Naive thymus-derived CD8-positive, alpha-beta T cell (primary cell): ENCODE measurements around the gene SPNS3. TPM values are rescaled to one million over a fixed set of nuclear protein-coding genes. Genes with fewer than 3 reads are reported as not detected.
A peak's percentile ranks its signal among the peaks of the same experiment; 100 is the strongest.

ENCODE experiments used
- ATAC-seq, 2 donors: fragments of 150-1000 bp; cut with Tn5 transposase in 1 of 2; sonication (Bioruptor Pico), chemical (Tn5 transposase) in 1 of 2; 1 replicate in 1 of 2; 2 replicates in 1 of 2; pipeline ENCODE4 v1.10.0; 2021; ENCODE audit warnings: mild to moderate bottlenecking in 2 of 2, moderate library complexity in 2 of 2
- POLR2A ChIA-PET: fragments of 350-600 bp; sonication (Branson Sonifier 250); formaldehyde crosslinking; loops from one replicate; lab custom pipeline; 2021; ENCODE audit warnings: antibody characterized with exemption; lab: Charles Lee
- DNase-seq, 10 donors: peaks; one replicate each; pipeline versions ENCODE4 v3.0.0 to v3.0.0-alpha.2; 2020 to 2022
- H3K27ac Mint-ChIP-seq, 10 donors: one replicate each; pipeline ENCODE4 v1.8.0; 2020 to 2022; ENCODE audit warnings: mild to moderate bottlenecking in 10 of 10, mixed read lengths in 10 of 10, moderate library complexity in 4 of 10, inconsistent platforms in 1 of 10
- H3K27me3 Mint-ChIP-seq, 5 donors: one replicate each; pipeline ENCODE4 v1.8.0; 2021 to 2022; ENCODE audit warnings: mixed read lengths in 5 of 5
- H3K36me3 Mint-ChIP-seq, 3 donors: one replicate each; pipeline ENCODE4 v1.8.0; 2020 to 2022; ENCODE audit warnings: mixed read lengths in 3 of 3, mild to moderate bottlenecking in 2 of 3, inconsistent platforms in 1 of 3
- H3K4me1 Mint-ChIP-seq, 4 donors: one replicate each; pipeline ENCODE4 v1.8.0; 2021 to 2022; ENCODE audit warnings: mixed read lengths in 4 of 4
- H3K4me3 Mint-ChIP-seq, 10 donors: one replicate each; pipeline ENCODE4 v1.8.0; 2020 to 2022; ENCODE audit warnings: mild to moderate bottlenecking in 10 of 10, mixed read lengths in 10 of 10, moderate library complexity in 6 of 10, inconsistent platforms in 1 of 10
- H3K9me3 Mint-ChIP-seq, 9 donors: one replicate each; pipeline ENCODE4 v1.8.0; 2020 to 2022; ENCODE audit warnings: mixed read lengths in 9 of 9, mild to moderate bottlenecking in 3 of 9, inconsistent platforms in 1 of 9, moderate library complexity in 1 of 9
- polyA plus RNA-seq, 3 donors: library from polyadenylated mRNA; unstranded; fragments of 300-500 nt; fragmentation: Illumina TruSeq; gene quantifications; one replicate each; pipeline ENCODE4 v1.2.3, GENCODE V29; 2021
- total RNA-seq, 8 experiments: library from RNA in 2 of 8; stranded (reverse) in 2 of 8; gene quantifications; one replicate each; pipeline ENCODE4 v1.2.3 and lab custom pipeline; 2021 to 2026

The SPNS3 gene
- total and polyA plus RNA-seq, 5 experiments from 2014 or later = 4.3 to 18.9 (median 11.6) TPM

- no peaks in the 10 kb centered on the region for H3K27me3 Mint-ChIP-seq
- POLR2A ChIA-PET = no interaction called here
Observed at GRCh38 chr17:4453812-4454591, 20.3 kb downstream of the SPNS3 start.

GRCh38 chr17:4460661-4461060 is 26.9 kb downstream of the SPNS3 start:
- POLR2A ChIA-PET = no interaction called here
- H3K27ac Mint-ChIP-seq = no peak overlapping the region

More at GRCh38 chr17:4453812-4454591, 20.3 kb downstream of the SPNS3 start:
- ATAC-seq (no peak), DNase-seq (no peak)
- Mint-ChIP-seq H3K4me3 (no peak overlapping the region), H3K27ac (no peak overlapping the region), H3K4me1 (peaks cover 0 to 2% (median 0%) of the 10 kb centered on the region in 4 donors), H3K36me3 (peaks cover 0 to under 1% (median 0%) of the 10 kb centered on the region in 3 donors), H3K9me3 (no peaks in the 10 kb centered on the region)

GRCh38 chr17:4463818-4464476 is 30.2 kb downstream of the SPNS3 start:
- ATAC-seq (no peak), DNase-seq (no peak)
- Mint-ChIP-seq H3K27me3 (peaks cover 0 to 1% (median 0%) of the 10 kb centered on the region in 5 donors), H3K27ac (peak overlapping the region in 1 of 10 donors; percentile 71), H3K4me3 (no peak overlapping the region), H3K36me3 (peaks cover 0 to 19% (median 14%) of the 10 kb centered on the region in 3 donors), H3K9me3 (peaks cover 0 to 22% (median 11%) of the 10 kb centered on the region in 9 donors), H3K4me1 (peaks cover 0 to 4% (median 0%) of the 10 kb centered on the region in 4 donors)
- POLR2A ChIA-PET = interaction anchor here (0.6 kb wide), 1 partner anchor 43 kb away, joined by 5 read pairs; no protein-coding TSS in a partner anchor

More at GRCh38 chr17:4460661-4461060, 26.9 kb downstream of the SPNS3 start:
- peaks cover 0 to 22% (median 11%) of the 10 kb centered on the region in 9 donors for H3K9me3 Mint-ChIP-seq
- ATAC-seq (no peak), DNase-seq (no peak)
- H3K4me1 Mint-ChIP-seq = peaks cover 0 to 4% (median 0%) of the 10 kb centered on the region in 4 donors
- H3K27me3 Mint-ChIP-seq = peaks cover 0 to 1% (median 0%) of the 10 kb centered on the region in 5 donors
- H3K36me3 Mint-ChIP-seq = peaks cover 0 to 19% (median 14%) of the 10 kb centered on the region in 3 donors
- no peak overlapping the region for H3K4me3 Mint-ChIP-seq

GRCh38 chr17:4465786-4466185 is 32.0 kb downstream of the SPNS3 start:
- H3K9me3 Mint-ChIP-seq = peaks cover 0 to 11% (median under 1%) of the 10 kb centered on the region in 9 donors
- H3K27me3 Mint-ChIP-seq = no peaks in the 10 kb centered on the region
- ATAC-seq (no peak), DNase-seq (no peak)
- peaks cover 0 to 3% (median 0%) of the 10 kb centered on the region in 4 donors for H3K4me1 Mint-ChIP-seq
- no peak overlapping the region for H3K4me3 Mint-ChIP-seq
- POLR2A ChIA-PET = no interaction called here
- no peak overlapping the region for H3K27ac Mint-ChIP-seq
- peaks cover 0 to 10% (median under 1%) of the 10 kb centered on the region in 3 donors for H3K36me3 Mint-ChIP-seq

GRCh38 chr17:4467287-4467686 is 33.5 kb downstream of the SPNS3 start:
- no peaks in the 10 kb centered on the region for H3K36me3 Mint-ChIP-seq
- no peak for ATAC-seq
- POLR2A ChIA-PET = no interaction called here
- DNase-seq = no peak
- no peaks in the 10 kb centered on the region for H3K27me3 Mint-ChIP-seq
- no peaks in the 10 kb centered on the region for H3K9me3 Mint-ChIP-seq
- H3K4me3 Mint-ChIP-seq = no peak overlapping the region
- H3K4me1 Mint-ChIP-seq = no peaks in the 10 kb centered on the region
- H3K27ac Mint-ChIP-seq = no peak overlapping the region

- DNase-seq = no peak
- no peak overlapping the region for H3K4me3 Mint-ChIP-seq
- no peaks in the 10 kb centered on the region for H3K9me3 Mint-ChIP-seq
- H3K36me3 Mint-ChIP-seq = no peaks in the 10 kb centered on the region
- POLR2A ChIA-PET = no interaction called here
- no peaks in the 10 kb centered on the region for H3K27me3 Mint-ChIP-seq
- no peaks in the 10 kb centered on the region for H3K4me1 Mint-ChIP-seq
- H3K27ac Mint-ChIP-seq = peak overlapping the region in 1 of 10 donors; percentile 22
- no peak for ATAC-seq
Observed at GRCh38 chr17:4469552-4469951, 35.8 kb downstream of the SPNS3 start.

GRCh38 chr17:4472286-4472685 is 38.5 kb downstream of the SPNS3 start:
- no peak for ATAC-seq
- DNase-seq = no peak
- H3K9me3 Mint-ChIP-seq = no peaks in the 10 kb centered on the region
- POLR2A ChIA-PET = interaction anchor here (0.6 kb wide), 1 partner anchor 208 kb away, joined by 5 read pairs; no protein-coding TSS in a partner anchor
- H3K27ac Mint-ChIP-seq = peak overlapping the region in 2 of 10 donors; percentile 46 to 66
- H3K27me3 Mint-ChIP-seq = no peaks in the 10 kb centered on the region
- H3K36me3 Mint-ChIP-seq = no peaks in the 10 kb centered on the region
- H3K4me3 Mint-ChIP-seq = no peak overlapping the region
- peaks cover 0 to 7% (median 6%) of the 10 kb centered on the region in 4 donors for H3K4me1 Mint-ChIP-seq

GRCh38 chr17:4474093-4474492 is 40.4 kb downstream of the SPNS3 start:
- no peak overlapping the region for H3K4me3 Mint-ChIP-seq
- no peaks in the 10 kb centered on the region for H3K27me3 Mint-ChIP-seq
- no peak for DNase-seq
- peaks cover 0 to 17% (median 6%) of the 10 kb centered on the region in 4 donors for H3K4me1 Mint-ChIP-seq
- no peak overlapping the region for H3K27ac Mint-ChIP-seq
- H3K9me3 Mint-ChIP-seq = no peaks in the 10 kb centered on the region
- no peaks in the 10 kb centered on the region for H3K36me3 Mint-ChIP-seq
- POLR2A ChIA-PET = no interaction called here
- ATAC-seq = no peak

GRCh38 chr17:4475001-4475400 is 41.3 kb downstream of the SPNS3 start:
- H3K27me3 Mint-ChIP-seq = no peaks in the 10 kb centered on the region
- peak overlapping the region in 3 of 10 donors; percentile 56 to 81 (median 67) for H3K27ac Mint-ChIP-seq
- no peak for ATAC-seq
- H3K4me3 Mint-ChIP-seq = peak overlapping the region in 1 of 10 donors; percentile 0
- POLR2A ChIA-PET = no interaction called here
- no peak for DNase-seq
- H3K9me3 Mint-ChIP-seq = no peaks in the 10 kb centered on the region
- H3K4me1 Mint-ChIP-seq = peaks cover 4 to 25% (median 10%) of the 10 kb centered on the region in 4 donors
- H3K36me3 Mint-ChIP-seq = no peaks in the 10 kb centered on the region

GRCh38 chr17:4475463-4475862 is 41.7 kb downstream of the SPNS3 start:
- H3K27ac Mint-ChIP-seq = peak overlapping the region in 2 of 10 donors; percentile 56 to 67
- no peak for ATAC-seq
- POLR2A ChIA-PET = no interaction called here
- DNase-seq = no peak
- H3K27me3 Mint-ChIP-seq = no peaks in the 10 kb centered on the region
- H3K4me1 Mint-ChIP-seq = peaks cover 9 to 29% (median 12%) of the 10 kb centered on the region in 4 donors
- H3K9me3 Mint-ChIP-seq = no peaks in the 10 kb centered on the region
- H3K4me3 Mint-ChIP-seq = no peak overlapping the region
- H3K36me3 Mint-ChIP-seq = no peaks in the 10 kb centered on the region

GRCh38 chr17:4476017-4476416 is 42.3 kb downstream of the SPNS3 start:
- no peaks in the 10 kb centered on the region for H3K27me3 Mint-ChIP-seq
- DNase-seq = no peak
- peaks cover 13 to 34% (median 17%) of the 10 kb centered on the region in 4 donors for H3K4me1 Mint-ChIP-seq
- no peak overlapping the region for H3K4me3 Mint-ChIP-seq
- no peak for ATAC-seq
- H3K9me3 Mint-ChIP-seq = no peaks in the 10 kb centered on the region
- no peaks in the 10 kb centered on the region for H3K36me3 Mint-ChIP-seq
- POLR2A ChIA-PET = no interaction called here
- H3K27ac Mint-ChIP-seq = no peak overlapping the region

GRCh38 chr17:4476511-4477070 is 42.9 kb downstream of the SPNS3 start:
- Mint-ChIP-seq H3K27ac (no peak overlapping the region), H3K4me3 (no peak overlapping the region), H3K27me3 (no peaks in the 10 kb centered on the region), H3K36me3 (no peaks in the 10 kb centered on the region), H3K9me3 (no peaks in the 10 kb centered on the region), H3K4me1 (peaks cover 17 to 40% (median 22%) of the 10 kb centered on the region in 4 donors)
- POLR2A ChIA-PET = no interaction called here
- DNase-seq (no peak), ATAC-seq (no peak)
